Upper lobe of right lung (tissue), 1 donor: ENCODE data around the gene TMBIM6. TPM values are rescaled to one million over a fixed set of nuclear protein-coding genes. Genes with fewer than 3 reads are reported as not detected.
"Not testable (repeated sequence)": the region's sequence is repeated elsewhere in the genome, so short reads cannot be mapped to it uniquely, and the experiment has no call there.

Experiments
- ATAC-seq: fragments of 200-7000 bp; cut with Tn5 transposase; one replicate; pipeline ENCODE4 v1.9.1; 2020; ENCODE audit warnings: mild to moderate bottlenecking, moderate library complexity
- DNase-seq: peaks from one replicate; pipeline ENCODE4 v3.0.0-alpha.2; 2020
- H3K27ac ChIP-seq: fragments of 200-600 bp; one replicate; pipeline ENCODE4 v1.8.0; 2022
- H3K27me3 ChIP-seq: fragments of 200-600 bp; one replicate; pipeline ENCODE4 v1.8.0; 2022; ENCODE audit warnings: mild to moderate bottlenecking
- H3K36me3 ChIP-seq: fragments of 200-600 bp; one replicate; pipeline ENCODE4 v1.8.0; 2022
- H3K4me1 ChIP-seq: fragments of 200-600 bp; one replicate; pipeline ENCODE4 v1.8.0; 2022
- H3K4me3 ChIP-seq: fragments of 200-600 bp; one replicate; pipeline ENCODE4 v1.8.0; 2022; ENCODE audit warnings: mild to moderate bottlenecking
- H3K9me3 ChIP-seq: fragments of 200-600 bp; one replicate; pipeline ENCODE4 v1.8.0; 2022
- intact Hi-C: fragments of 100-400 bp; cut with DNase I; formaldehyde crosslinking; loops from one replicate; pipeline ENCODE4 v1.11.0; 2022
- total RNA-seq: library from RNA; stranded (reverse); fragmentation: NEBNext Ultra II Directional; extraction: Animal tissue kit (Norgen Biotek cat#: 25700); gene quantifications from one replicate; pipeline ENCODE4 v1.2.1, GENCODE V29; 2021
- TF ChIP-seq, protein P1 (sequence below): fragments of 200-600 bp; IDR thresholded peaks from one replicate; pipeline ENCODE4 v1.8.0; 2022; ENCODE audit warnings: antibody characterized with exemption
- donor health status: DM: no; HTN: yes; CAD: no; lungs with severe emphysema.

Gene TMBIM6
- total RNA-seq, 1 donor from 2014 or later: 654 TPM

DNA sequence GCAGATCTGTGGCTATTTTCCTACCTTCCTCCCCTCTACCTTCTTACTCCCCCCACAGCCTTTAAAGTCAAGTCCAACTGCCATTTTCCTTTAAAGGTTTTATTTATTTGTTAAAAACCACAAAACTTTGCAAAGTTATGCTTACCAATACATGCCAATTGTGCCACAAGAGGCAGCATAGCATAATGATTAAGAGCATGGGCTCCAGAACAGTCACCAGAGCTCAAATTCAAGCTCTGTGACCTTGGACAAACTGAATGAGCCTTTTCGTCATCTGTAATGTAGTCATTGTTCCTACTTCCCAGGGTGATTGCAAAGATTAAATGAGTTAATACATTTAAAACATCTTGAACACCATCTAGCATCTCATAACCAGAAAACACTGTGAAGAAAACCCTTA is 21.1 kb upstream of the TMBIM6 start:
- intact Hi-C loops: no loop called here
- no peak for DNase-seq
- H3K4me1 ChIP-seq: no peaks in the 10 kb centered on the region
- peaks cover 8% of the 10 kb centered on the region for H3K27me3 ChIP-seq
- H3K36me3 ChIP-seq: no peaks in the 10 kb centered on the region
- no peak overlapping the region for H3K27ac ChIP-seq
- ATAC-seq: no peak
- H3K9me3 ChIP-seq: no peaks in the 10 kb centered on the region
- TF ChIP-seq, protein P1, sequence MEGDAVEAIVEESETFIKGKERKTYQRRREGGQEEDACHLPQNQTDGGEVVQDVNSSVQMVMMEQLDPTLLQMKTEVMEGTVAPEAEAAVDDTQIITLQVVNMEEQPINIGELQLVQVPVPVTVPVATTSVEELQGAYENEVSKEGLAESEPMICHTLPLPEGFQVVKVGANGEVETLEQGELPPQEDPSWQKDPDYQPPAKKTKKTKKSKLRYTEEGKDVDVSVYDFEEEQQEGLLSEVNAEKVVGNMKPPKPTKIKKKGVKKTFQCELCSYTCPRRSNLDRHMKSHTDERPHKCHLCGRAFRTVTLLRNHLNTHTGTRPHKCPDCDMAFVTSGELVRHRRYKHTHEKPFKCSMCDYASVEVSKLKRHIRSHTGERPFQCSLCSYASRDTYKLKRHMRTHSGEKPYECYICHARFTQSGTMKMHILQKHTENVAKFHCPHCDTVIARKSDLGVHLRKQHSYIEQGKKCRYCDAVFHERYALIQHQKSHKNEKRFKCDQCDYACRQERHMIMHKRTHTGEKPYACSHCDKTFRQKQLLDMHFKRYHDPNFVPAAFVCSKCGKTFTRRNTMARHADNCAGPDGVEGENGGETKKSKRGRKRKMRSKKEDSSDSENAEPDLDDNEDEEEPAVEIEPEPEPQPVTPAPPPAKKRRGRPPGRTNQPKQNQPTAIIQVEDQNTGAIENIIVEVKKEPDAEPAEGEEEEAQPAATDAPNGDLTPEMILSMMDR: no peak
- H3K4me3 ChIP-seq: no peak overlapping the region

- H3K27ac ChIP-seq, H3K36me3 ChIP-seq, DNase-seq, H3K4me1 ChIP-seq, ATAC-seq, H3K9me3 ChIP-seq, H3K27me3 ChIP-seq, intact Hi-C loops, H3K4me3 ChIP-seq: not testable (repeated sequence)
Measured at GRCh38 chr12:49721355-49721754, 20.0 kb upstream of the TMBIM6 start.

DNA sequence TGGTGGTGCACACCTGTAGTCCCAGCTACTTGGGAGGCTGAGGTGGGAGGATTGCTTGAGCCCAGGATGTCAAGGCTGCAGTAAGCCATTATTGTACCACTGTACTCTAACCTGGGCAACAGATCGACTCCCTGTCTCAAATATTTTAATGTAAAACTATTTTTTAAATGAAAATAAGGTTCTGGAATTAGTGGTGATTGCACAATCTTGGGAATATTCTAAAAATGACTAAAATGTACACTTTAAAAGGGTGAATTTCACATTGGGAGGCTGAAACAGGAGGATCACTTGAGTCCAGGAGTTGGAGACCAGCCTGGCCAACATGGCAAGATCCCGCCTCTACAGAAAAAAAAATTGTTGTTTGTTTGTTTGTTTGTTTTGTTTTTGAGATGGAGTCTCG is 12.9 kb upstream of the TMBIM6 start:
- no peak overlapping the region for H3K27ac ChIP-seq
- TF ChIP-seq, protein P1: no peak
- H3K4me1 ChIP-seq: no peaks in the 10 kb centered on the region
- H3K27me3 ChIP-seq: no peaks in the 10 kb centered on the region
- intact Hi-C loops: no loop called here
- no peaks in the 10 kb centered on the region for H3K9me3 ChIP-seq
- DNase-seq: no peak
- no peaks in the 10 kb centered on the region for H3K36me3 ChIP-seq
- ATAC-seq: no peak
- no peak overlapping the region for H3K4me3 ChIP-seq

GRCh38 chr12:49730050-49730449 is 11.3 kb upstream of the TMBIM6 start:
- H3K4me3 ChIP-seq: no peak overlapping the region
- TF ChIP-seq, protein P1: no peak
- H3K4me1 ChIP-seq: no peaks in the 10 kb centered on the region
- H3K36me3 ChIP-seq: no peaks in the 10 kb centered on the region
- H3K9me3 ChIP-seq: no peaks in the 10 kb centered on the region
- H3K27ac ChIP-seq: no peak overlapping the region
- DNase-seq (no peak), ATAC-seq (no peak)
- H3K27me3 ChIP-seq: no peaks in the 10 kb centered on the region
- intact Hi-C loops: no loop called here

DNA sequence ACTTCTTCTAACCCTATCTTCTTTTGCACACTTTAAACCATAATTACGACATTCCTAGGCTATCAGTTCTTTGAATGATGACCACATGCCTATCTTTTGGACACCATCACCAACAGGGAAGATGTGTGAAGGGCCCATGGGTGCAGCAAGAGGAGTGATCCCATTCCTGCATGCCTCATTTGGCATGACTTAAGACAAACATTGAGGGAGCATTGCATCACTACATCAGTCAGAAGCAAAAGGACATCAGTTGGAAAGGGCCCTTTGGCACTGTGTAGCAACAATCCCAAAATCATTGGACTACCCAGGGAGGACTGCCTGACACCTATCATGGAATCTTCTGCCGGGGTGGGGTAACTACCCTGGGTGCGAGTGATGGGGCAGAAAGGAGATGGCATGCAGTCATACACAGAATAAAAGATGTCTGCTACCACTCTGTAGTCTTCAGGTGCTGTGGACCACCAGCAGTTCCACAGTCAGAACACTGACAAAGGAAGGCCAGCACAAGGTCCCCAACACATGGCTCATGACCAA is 10.7 kb upstream of the TMBIM6 start:
- Histone ChIP-seq H3K9me3 (no peaks in the 10 kb centered on the region), H3K4me3 (no peak overlapping the region), H3K27ac (no peak overlapping the region), H3K36me3 (no peaks in the 10 kb centered on the region), H3K4me1 (no peaks in the 10 kb centered on the region), H3K27me3 (no peaks in the 10 kb centered on the region)
- no peak for ATAC-seq
- TF ChIP-seq, protein P1: no peak
- DNase-seq: no peak
- intact Hi-C loops: no loop called here

- Histone ChIP-seq H3K4me1 (no peaks in the 10 kb centered on the region), H3K27ac (no peak overlapping the region), H3K36me3 (no peaks in the 10 kb centered on the region), H3K27me3 (no peaks in the 10 kb centered on the region), H3K4me3 (no peak overlapping the region), H3K9me3 (no peaks in the 10 kb centered on the region)
- ATAC-seq (no peak), DNase-seq (no peak)
- TF ChIP-seq, protein P1: no peak
- intact Hi-C loops: no loop called here
Measured at GRCh38 chr12:49733219-49734017, 7.9 kb upstream of the TMBIM6 start.

DNA sequence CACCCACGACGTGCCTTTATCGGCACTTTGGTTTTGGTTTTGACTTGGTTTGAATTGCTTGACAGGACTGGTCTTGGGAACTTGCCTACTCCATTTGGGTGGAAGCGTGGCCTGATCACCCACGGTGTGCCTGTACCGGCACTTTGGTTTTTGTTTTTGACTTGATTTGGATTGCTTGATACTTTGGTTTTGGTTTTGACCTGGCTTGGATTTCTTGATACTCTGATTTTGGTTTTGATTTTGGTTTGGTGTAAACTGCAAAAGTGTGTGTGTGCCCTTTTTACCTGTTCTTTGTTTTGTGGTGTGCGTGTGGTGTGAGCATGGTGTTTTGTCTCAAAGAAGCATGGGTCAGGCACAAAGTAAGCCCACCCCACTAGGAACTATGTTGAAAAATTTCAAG is 6.5 kb upstream of the TMBIM6 start:
- ATAC-seq, H3K4me1 ChIP-seq, H3K27me3 ChIP-seq, DNase-seq, H3K27ac ChIP-seq, intact Hi-C loops, H3K9me3 ChIP-seq, H3K36me3 ChIP-seq, H3K4me3 ChIP-seq: not testable (repeated sequence)

GRCh38 chr12:49738721-49739120 is 2.6 kb upstream of the TMBIM6 start:
- H3K27me3 ChIP-seq, DNase-seq, H3K27ac ChIP-seq, H3K4me3 ChIP-seq, H3K36me3 ChIP-seq, intact Hi-C loops, ATAC-seq, H3K9me3 ChIP-seq: not testable (repeated sequence)
- H3K4me1 ChIP-seq: peaks cover 10% of the 10 kb centered on the region

DNA sequence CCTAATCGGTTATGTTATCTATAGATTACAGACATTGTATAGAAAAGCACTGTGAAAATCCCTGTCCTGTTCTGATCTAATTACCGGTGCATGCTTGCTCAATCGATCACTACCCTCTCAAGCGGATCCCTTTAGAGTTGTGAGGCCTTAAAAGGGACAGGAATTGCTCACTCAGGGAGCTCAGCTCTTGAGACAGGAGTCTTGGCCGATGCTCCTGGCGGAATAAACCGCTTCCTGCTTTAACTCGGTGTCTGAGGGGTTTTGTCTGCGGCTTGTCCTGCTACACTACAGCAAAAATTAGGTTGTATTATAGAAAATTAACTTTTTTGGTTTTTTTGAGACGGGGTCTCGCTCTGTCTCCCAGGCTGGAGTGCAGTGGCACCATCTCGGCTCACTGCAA is 1.1 kb upstream of the TMBIM6 start:
- H3K27ac ChIP-seq, ATAC-seq, intact Hi-C loops, DNase-seq, H3K36me3 ChIP-seq, H3K4me3 ChIP-seq, H3K9me3 ChIP-seq, H3K27me3 ChIP-seq: not testable (repeated sequence)
- peaks cover 24% of the 10 kb centered on the region for H3K4me1 ChIP-seq
